ENCODE data around the gene CRYBG2.

The CRYBG2 gene

DNA sequence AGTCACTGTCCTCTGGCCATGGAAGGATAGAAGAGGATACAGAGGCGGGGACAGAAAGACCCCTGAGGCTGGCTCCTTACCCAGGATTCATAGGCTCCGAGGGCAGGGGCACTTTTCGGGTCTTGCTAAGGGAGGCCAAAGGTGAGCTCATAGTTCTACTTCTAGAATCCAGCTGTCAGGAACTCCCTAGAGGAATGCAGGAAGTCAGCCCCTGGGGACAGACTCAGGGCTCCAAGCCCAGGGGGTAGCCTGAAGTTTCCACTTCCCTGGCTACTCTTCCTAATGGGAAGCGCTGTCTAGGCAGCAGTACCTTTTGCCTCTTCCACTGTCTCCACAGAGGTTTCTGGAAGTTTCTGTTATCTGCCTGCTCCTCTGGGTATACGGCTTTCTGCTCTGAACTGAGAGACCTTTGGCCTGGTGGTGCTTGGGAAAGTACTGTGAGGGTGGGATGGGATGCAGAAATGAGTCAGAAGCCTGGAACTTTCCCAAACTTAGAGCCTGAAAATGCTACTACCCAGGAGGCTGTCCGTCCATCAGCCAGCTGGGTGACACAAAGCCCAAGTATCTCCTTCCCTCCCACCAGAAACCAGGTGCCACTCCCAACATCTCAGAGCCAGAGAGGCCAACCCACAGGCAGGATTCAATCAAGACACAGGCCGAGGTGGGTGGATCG, 51.1 kb downstream of the CRYBG2 start:
- in situ Hi-C loops (cut with HindIII; ENCODE audit: low sequenced_read_pairs): no loop called here
- no peak for DNase-seq (ENCODE audit: low read depth)
- no peak for TF ChIP-seq CTCF (IDR thresholded peaks at IDR 0.05; ENCODE audit: low read depth, low read length, missing control alignments)
- H3K4me3 ChIP-seq (ENCODE audit: low read depth, low read length): no peak overlapping the region

DNA sequence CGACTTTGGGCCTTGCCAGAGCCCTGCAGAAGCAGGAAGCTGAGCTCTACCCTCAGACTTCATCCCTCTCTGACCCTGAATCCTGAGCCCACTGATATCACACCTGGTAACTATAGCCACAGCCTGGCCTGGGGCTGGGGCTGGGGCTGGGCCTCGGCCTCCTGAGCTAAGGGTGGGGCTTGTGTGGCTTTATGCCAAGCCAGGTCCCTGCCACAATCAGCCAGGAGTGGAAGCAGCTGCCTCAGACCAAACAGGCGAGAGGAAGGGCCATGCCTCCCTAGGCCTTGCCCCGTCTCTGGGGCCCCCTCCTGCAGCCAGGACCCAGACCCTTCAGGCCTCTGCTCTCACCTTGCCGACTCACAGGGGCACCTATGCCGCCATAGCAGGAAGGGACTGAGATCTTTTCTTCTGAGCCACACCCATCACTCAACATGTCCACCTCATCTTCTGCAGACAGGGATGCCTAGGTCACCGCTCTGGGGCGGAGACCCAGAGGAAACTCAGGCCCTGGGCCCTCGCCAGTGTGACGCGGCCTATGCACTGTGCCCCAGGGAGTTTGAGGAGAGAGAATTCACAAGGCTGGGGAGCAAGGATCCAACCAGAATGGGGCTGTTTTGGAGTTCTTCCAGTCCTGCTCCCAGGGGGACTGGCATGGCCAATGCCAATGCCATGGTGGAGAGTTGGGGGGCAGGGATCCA, 53.2 kb downstream of the CRYBG2 start:
- DNase-seq (ENCODE audit: low read depth): no peak
- H3K4me3 ChIP-seq (ENCODE audit: low read depth, low read length): no peak overlapping the region
- no peak for TF ChIP-seq CTCF (IDR thresholded peaks at IDR 0.05; ENCODE audit: low read depth, low read length, missing control alignments)
- in situ Hi-C loops (cut with HindIII; ENCODE audit: low sequenced_read_pairs): no loop called here

GRCh38 chr1:26297791-26298124, 56.2 kb downstream of the CRYBG2 start:
- no peak for DNase-seq (ENCODE audit: low read depth)
- no peak overlapping the region for H3K4me3 ChIP-seq (ENCODE audit: low read depth, low read length)
- TF ChIP-seq CTCF (IDR thresholded peaks at IDR 0.05; ENCODE audit: low read depth, low read length, missing control alignments): no peak
- in situ Hi-C loops (cut with HindIII; ENCODE audit: low sequenced_read_pairs): no loop called here

DNA sequence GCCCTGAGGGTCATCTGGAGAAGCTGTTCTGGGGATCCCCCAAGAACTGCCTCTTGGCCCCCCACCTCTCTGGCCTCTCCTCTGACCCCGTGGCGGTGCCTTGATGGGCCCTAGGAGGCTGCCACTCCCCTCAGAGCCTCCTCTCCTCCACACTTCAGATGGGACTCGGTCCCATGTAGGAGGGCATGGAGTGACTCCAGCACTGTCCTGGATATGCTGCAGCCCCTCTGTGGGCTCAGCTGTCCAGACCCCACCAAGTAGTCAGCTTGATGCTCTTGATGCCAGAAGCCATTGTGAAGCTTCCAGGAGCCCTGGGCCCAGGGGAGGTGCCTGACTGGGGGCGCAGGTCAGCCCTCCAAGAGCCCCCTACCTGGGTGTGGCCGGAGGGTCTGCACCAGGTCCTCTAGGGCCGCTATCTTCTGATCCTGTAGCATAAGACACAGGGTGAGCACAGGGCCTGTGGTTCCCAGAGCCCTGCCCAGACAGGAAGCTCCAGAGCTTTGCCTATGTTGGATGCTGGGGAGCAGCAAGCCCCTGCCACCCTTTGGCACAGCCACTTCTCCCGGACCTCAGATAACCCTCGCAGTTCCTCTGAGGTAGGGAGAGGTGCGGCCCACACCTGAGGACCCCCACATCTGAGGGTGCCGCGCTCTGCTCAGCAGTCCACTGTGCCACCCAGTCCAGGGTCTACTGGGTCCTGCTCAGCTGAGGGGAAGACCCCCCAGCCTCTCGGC, 56.7 kb downstream of the CRYBG2 start:
- DNase-seq (ENCODE audit: low read depth): no peak
- in situ Hi-C loops (cut with HindIII; ENCODE audit: low sequenced_read_pairs): no loop called here
- H3K4me3 ChIP-seq (ENCODE audit: low read depth, low read length): no peak overlapping the region
- no peak for TF ChIP-seq CTCF (IDR thresholded peaks at IDR 0.05; ENCODE audit: low read depth, low read length, missing control alignments)

DNA sequence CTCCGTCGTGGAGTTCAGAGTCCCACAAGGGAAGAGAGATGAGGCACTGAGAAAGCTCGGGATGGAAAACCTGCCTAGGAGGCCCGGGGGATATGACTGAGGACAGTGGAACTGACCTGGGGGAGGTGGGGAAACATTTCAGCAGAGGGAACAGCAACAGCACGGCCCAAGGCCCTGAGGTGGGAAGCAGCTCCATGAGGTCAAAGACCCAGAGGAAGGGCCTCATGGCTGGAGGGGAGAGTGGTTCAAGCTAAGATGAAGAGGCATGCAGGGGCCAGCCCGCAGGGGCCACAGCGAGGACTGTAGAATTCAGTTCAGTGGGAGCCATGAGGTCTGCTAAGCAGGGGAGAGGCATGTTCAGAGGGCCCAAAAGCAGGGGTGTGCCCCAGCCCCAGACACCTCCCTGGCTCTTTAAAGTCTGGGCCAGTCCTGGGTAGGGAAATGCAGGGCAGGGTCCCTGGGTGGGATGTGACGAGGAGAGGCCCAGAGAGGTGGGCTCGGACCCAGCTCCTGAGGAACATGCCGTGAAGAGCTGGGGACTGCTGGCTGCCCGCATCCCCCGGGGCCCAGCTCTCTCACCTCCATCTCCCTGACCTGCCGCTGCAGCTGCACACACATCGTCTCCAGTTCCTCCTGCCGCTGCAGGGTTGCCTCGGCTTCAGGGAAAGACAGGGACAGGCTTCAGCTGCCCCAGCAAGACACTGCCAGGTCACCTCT, 57.4 kb downstream of the CRYBG2 start:
- no peak for DNase-seq (ENCODE audit: low read depth)
- TF ChIP-seq CTCF (IDR thresholded peaks at IDR 0.05; ENCODE audit: low read depth, low read length, missing control alignments): no peak
- no peak overlapping the region for H3K4me3 ChIP-seq (ENCODE audit: low read depth, low read length)
- in situ Hi-C loops (cut with HindIII; ENCODE audit: low sequenced_read_pairs): no loop called here

Measured in astrocyte of the cerebellum (primary cell).